GM21717 (cell line): ENCODE measurements around the gene FAM9C.
A peak's percentile ranks its signal among the peaks of the same experiment; 100 is the strongest.
"Not testable (repeated sequence)": the region's sequence is repeated elsewhere in the genome, so short reads cannot be mapped to it uniquely, and the experiment has no call there.

ENCODE experiments used
- ATAC-seq: cut with Tn5 transposase; IDR thresholded peaks from one replicate; pipeline ENCODE4 v1.9.1; 2021; ENCODE audit warnings: mild to moderate bottlenecking, moderate library complexity; ENCODE audit not compliant: unreplicated experiment

The FAM9C gene

GRCh38 chrX:13043938-13044337, 482 bp downstream of the FAM9C start:
- no peak for ATAC-seq

- no peak for ATAC-seq
Measured at GRCh38 chrX:13043138-13043537, 1.3 kb downstream of the FAM9C start.

GRCh38 chrX:13036896-13037295, 7.5 kb downstream of the FAM9C start:
- ATAC-seq: no peak

- no peak for ATAC-seq
Measured at GRCh38 chrX:13033193-13033592, 11.2 kb downstream of the FAM9C start.

- no peak for ATAC-seq
Measured at GRCh38 chrX:13029887-13030771, 14.3 kb downstream of the FAM9C start.

GRCh38 chrX:13029637-13029886, 14.9 kb downstream of the FAM9C start:
- ATAC-seq: no peak

GRCh38 chrX:13028871-13029636, 15.4 kb downstream of the FAM9C start:
- no peak for ATAC-seq

- no peak for ATAC-seq
Measured at GRCh38 chrX:13026877-13027652, 17.4 kb downstream of the FAM9C start.

- ATAC-seq: no peak
Measured at GRCh38 chrX:13024986-13025385, 19.4 kb downstream of the FAM9C start.

- ATAC-seq: no peak
Measured at GRCh38 chrX:13023979-13024378, 20.4 kb downstream of the FAM9C start.

- ATAC-seq: no peak
Measured at GRCh38 chrX:13023567-13023966, 20.9 kb downstream of the FAM9C start.

- ATAC-seq: peak; percentile 86
Measured at GRCh38 chrX:13022926-13023325, 21.5 kb downstream of the FAM9C start.

- ATAC-seq: not testable (repeated sequence)
Measured at GRCh38 chrX:13016731-13017130, 27.7 kb downstream of the FAM9C start.

- ATAC-seq: no peak
Measured at GRCh38 chrX:13015536-13016236, 28.7 kb downstream of the FAM9C start.

- ATAC-seq: peak; percentile 31
Measured at GRCh38 chrX:13014111-13015096, 30.0 kb downstream of the FAM9C start.

GRCh38 chrX:13013363-13014110, 30.9 kb downstream of the FAM9C start:
- ATAC-seq: peak; percentile 87

GRCh38 chrX:13010546-13010945, 33.9 kb downstream of the FAM9C start:
- ATAC-seq: no peak

- no peak for ATAC-seq
Measured at GRCh38 chrX:13009844-13010243, 34.6 kb downstream of the FAM9C start.

GRCh38 chrX:13009273-13009672, 35.1 kb downstream of the FAM9C start:
- no peak for ATAC-seq
